Measurements from ENCODE around the gene SH3PXD2B. TPM values are rescaled to one million over a fixed set of nuclear protein-coding genes. Genes with fewer than 3 reads are reported as not detected.

SH3PXD2B gene
- total RNA-seq, 1 experiment from 2014 or later, result 27.5 TPM

- no peak overlapping the region for H3K9ac ChIP-seq (ENCODE audit: low read length)
- no peak overlapping the region for H3K27ac ChIP-seq (ENCODE audit: low read depth, low read length)
- intact Hi-C loops (cut with micrococcal nuclease), result no loop called here
- BruUV-seq (replicated peaks), result no TSS peak
- H4K20me1 ChIP-seq (ENCODE audit: insufficient read depth), result no peaks in the 10 kb centered on the region
- H2AFZ ChIP-seq (ENCODE audit: low read depth, low read length, poor library complexity, severe bottlenecking), result no peak overlapping the region
- ChIA-PET CTCF (no interaction called here), RAD21 (ENCODE audit: low non-redundant PET in 1 of 2, low total read pairs in 2 of 2, uncharacterized antibody in 2 of 2, unreplicated experiment in 2 of 2) (no interaction called here), POLR2A (no interaction called here)
- H3K4me1 ChIP-seq (ENCODE audit: control insufficient read depth in 1 of 2, insufficient read depth in 2 of 2, low read length in 2 of 2), result peaks cover 0 to 10% of the 10 kb centered on the region in 2 experiments; a peak in 2 of 4 replicates
- ATAC-seq (no peak), DNase-seq (ENCODE audit: low read depth, low spot score) (no peak)
- H3K79me2 ChIP-seq (ENCODE audit: insufficient read depth, low read length), result peaks cover 6% of the 10 kb centered on the region; the same call in 1 of the 2 replicates
- TF ChIP-seq POLR2AphosphoS5 (IDR thresholded peaks at IDR 0.05; ENCODE audit: low read depth, low read length) (no peak), ELF1 (IDR thresholded peaks at IDR 0.05; ENCODE audit: borderline replicate concordance, low read depth) (no peak), CTCF (IDR thresholded peaks at IDR 0.05 in 2 of 3, conservative IDR thresholded peaks at IDR 0.05 in 1 of 3; ENCODE audit: borderline replicate concordance in 1 of 3, insufficient read depth in 1 of 3, low read depth in 2 of 3, low read length in 2 of 3) (no peak), REST (IDR thresholded peaks at IDR 0.05; ENCODE audit: low read depth) (no peak)
- H3K9me2 ChIP-seq (ENCODE audit: insufficient read depth), result no peaks in the 10 kb centered on the region
- H3K36me3 ChIP-seq (ENCODE audit: control insufficient read depth in 1 of 2, insufficient read depth in 2 of 2, low read length in 2 of 2), result no peaks in the 10 kb centered on the region; a peak in 2 of 4 replicates
- H3K9me3 ChIP-seq (ENCODE audit: control insufficient read depth in 1 of 2, insufficient read depth in 1 of 2, low read depth in 1 of 2, low read length in 2 of 2), result no peaks in the 10 kb centered on the region
- H3K4me3 ChIP-seq (replicated peaks in 1 of 2; ENCODE audit: low read depth in 1 of 2, low read length in 2 of 2), result no peak overlapping the region
- no peaks in the 10 kb centered on the region for H3K27me3 ChIP-seq (ENCODE audit: insufficient read depth, low read length)
- no peak overlapping the region for H3K4me2 ChIP-seq (ENCODE audit: low read length)
These were observed 30.2 kb downstream of the SH3PXD2B start for GRCh38 chr5:172424111-172424490.

Measured in HCT116 (cell line).